Activated naive CD8-positive, alpha-beta T cell treated with anti-CD3 and anti-CD28 coated beads for 36 hours (primary cell): ENCODE results near the gene TNFRSF21. TPM values are rescaled to one million over a fixed set of nuclear protein-coding genes. Genes with fewer than 3 reads are reported as not detected.
"Not testable (repeated sequence)": the region's sequence is repeated elsewhere in the genome, so short reads cannot be mapped to it uniquely, and the experiment has no call there.

Experiments used
- DNase-seq: peaks from one replicate; pipeline ENCODE4 v3.0.0; 2021
- H3K27ac Mint-ChIP-seq: one replicate; pipeline ENCODE4 v1.8.0; 2022; ENCODE audit warnings: mild to moderate bottlenecking, moderate library complexity, mixed read lengths
- H3K27me3 Mint-ChIP-seq: one replicate; pipeline ENCODE4 v1.8.0; 2022; ENCODE audit warnings: mild to moderate bottlenecking, mixed read lengths
- H3K36me3 Mint-ChIP-seq: one replicate; pipeline ENCODE4 v1.8.0; 2021; ENCODE audit warnings: mild to moderate bottlenecking, mixed read lengths
- H3K4me1 Mint-ChIP-seq: one replicate; pipeline ENCODE4 v1.8.0; 2021; ENCODE audit warnings: mixed read lengths
- H3K4me3 Mint-ChIP-seq: one replicate; pipeline ENCODE4 v1.8.0; 2022; ENCODE audit warnings: mild to moderate bottlenecking, moderate library complexity, mixed read lengths
- H3K9me3 Mint-ChIP-seq: one replicate; pipeline ENCODE4 v1.8.0; 2022; ENCODE audit warnings: mixed read lengths
- total RNA-seq, 2 experiments: library from RNA; stranded (reverse); gene quantifications; one replicate each; pipeline ENCODE4 v1.2.3, GENCODE V29; 2021

TNFRSF21 gene
- total RNA-seq, 2 experiments from 2014 or later: 3.1 to 3.7 TPM

DNA sequence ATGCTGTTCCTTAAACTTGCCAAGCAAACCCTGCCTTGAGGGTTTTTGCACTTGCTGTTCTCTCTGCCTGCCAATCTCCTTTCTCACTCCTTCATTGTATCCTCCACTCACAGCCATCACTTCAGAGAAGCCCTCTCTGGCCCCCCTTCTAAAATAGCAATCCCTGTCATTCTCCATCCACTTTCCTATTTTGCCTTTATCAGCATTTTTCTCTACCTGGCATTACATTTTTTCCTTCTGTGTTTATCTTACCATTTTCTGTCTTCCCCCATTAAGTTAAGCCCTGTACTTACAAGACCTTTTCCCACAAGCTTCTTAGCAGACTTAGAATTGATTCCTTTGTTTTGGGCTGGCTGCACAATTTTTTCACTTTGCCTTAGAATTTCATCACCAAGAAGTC is 26.6 kb upstream of the TNFRSF21 start:
- Mint-ChIP-seq H3K27me3 (peaks cover 5% of the 10 kb centered on the region), H3K9me3 (peaks cover 6% of the 10 kb centered on the region), H3K4me1 (no peaks in the 10 kb centered on the region), H3K36me3 (peaks cover 2% of the 10 kb centered on the region), H3K4me3 (no peak overlapping the region), H3K27ac (no peak overlapping the region)
- DNase-seq: no peak

DNA sequence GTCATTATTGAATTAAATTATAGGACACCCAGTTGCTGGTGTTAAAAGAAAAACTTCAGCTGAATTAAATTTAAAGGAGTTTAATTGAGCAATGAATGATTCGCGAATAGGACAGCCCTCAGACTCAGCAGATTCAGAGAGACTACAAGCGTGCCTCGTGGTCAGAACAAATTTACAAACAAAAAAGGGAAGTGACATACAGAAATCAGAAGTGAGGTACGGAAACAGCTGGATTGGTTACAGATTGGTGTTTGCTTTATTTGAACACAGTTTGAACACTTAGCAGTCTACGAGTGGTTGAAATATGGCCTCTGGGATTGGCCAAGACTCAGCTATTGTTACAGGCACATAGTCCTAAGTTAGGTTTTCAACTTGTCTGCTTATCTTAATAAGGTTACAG is 25.8 kb upstream of the TNFRSF21 start:
- peaks cover 6% of the 10 kb centered on the region for H3K9me3 Mint-ChIP-seq
- H3K27me3 Mint-ChIP-seq: peaks cover 5% of the 10 kb centered on the region
- DNase-seq: no peak
- no peak overlapping the region for H3K27ac Mint-ChIP-seq
- peaks cover 4% of the 10 kb centered on the region for H3K36me3 Mint-ChIP-seq
- no peaks in the 10 kb centered on the region for H3K4me1 Mint-ChIP-seq
- H3K4me3 Mint-ChIP-seq: no peak overlapping the region

DNA sequence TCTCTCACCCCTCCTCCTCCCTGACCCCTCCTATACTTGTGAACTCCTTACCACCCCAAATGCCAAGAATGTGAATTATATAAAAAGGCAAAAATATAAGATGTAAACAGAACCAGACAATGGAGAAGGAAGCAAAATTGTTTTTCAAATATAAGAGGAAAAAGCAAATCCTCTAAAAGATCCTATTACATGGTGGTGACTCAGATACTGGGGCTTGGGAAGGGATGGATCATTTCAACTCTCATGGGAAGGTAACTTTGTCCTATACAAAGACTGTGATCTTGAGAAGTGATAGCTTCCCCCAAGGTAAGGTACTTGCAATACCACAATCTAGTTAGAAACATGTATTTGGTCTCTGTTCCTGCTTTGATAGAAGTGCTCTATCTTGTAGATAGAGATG is 24.6 kb upstream of the TNFRSF21 start:
- H3K4me3 Mint-ChIP-seq: no peak overlapping the region
- H3K4me1 Mint-ChIP-seq: no peaks in the 10 kb centered on the region
- no peak for DNase-seq
- no peak overlapping the region for H3K27ac Mint-ChIP-seq
- H3K9me3 Mint-ChIP-seq: peaks cover 6% of the 10 kb centered on the region
- peaks cover 4% of the 10 kb centered on the region for H3K36me3 Mint-ChIP-seq
- H3K27me3 Mint-ChIP-seq: peaks cover 5% of the 10 kb centered on the region

DNA sequence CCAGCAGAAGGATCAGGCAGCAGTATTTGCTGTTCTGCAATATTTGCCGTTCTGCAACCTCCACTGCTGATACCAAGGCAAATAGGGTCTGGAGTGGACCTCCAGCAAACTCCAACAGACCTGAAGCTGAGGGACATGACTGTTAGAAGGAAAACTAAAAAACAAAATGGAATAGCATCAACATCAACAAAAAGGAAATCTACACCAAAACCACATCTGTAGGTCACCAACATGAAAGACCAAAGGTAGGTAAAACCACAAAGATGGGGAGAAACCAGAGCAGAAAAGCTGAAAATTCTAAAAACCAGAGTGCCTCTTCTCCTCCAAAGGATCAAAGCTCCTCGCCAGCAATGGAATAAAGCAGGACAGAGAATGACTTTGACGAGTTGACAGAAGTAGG is 18.9 kb upstream of the TNFRSF21 start:
- not testable (repeated sequence) for H3K4me3 Mint-ChIP-seq, H3K36me3 Mint-ChIP-seq, H3K27me3 Mint-ChIP-seq, DNase-seq, H3K27ac Mint-ChIP-seq
- H3K9me3 Mint-ChIP-seq: peaks cover 10% of the 10 kb centered on the region
- H3K4me1 Mint-ChIP-seq: peaks cover 14% of the 10 kb centered on the region

DNA sequence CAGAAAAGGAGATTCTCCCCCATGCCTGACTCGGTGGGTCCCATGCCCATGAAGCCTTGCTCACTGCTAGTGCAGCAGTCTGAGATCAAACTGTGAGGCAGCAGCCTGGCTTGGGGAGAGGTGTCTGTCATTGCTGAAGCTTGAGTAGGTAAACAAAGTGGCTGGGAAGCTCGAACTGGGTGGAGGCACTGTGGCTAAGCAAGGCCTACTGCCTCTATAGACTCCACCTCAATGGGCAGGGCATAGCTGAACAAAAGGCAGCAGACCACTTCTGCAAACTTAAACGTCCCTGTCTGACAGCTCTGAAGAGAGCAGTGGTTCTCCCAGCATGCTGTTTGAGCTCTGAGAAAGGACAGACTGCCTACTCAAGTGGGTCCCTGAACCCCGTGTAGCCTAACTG is 18.4 kb upstream of the TNFRSF21 start:
- H3K27ac Mint-ChIP-seq, DNase-seq, H3K27me3 Mint-ChIP-seq, H3K36me3 Mint-ChIP-seq, H3K4me3 Mint-ChIP-seq, H3K9me3 Mint-ChIP-seq: not testable (repeated sequence)
- H3K4me1 Mint-ChIP-seq: peaks cover 14% of the 10 kb centered on the region

DNA sequence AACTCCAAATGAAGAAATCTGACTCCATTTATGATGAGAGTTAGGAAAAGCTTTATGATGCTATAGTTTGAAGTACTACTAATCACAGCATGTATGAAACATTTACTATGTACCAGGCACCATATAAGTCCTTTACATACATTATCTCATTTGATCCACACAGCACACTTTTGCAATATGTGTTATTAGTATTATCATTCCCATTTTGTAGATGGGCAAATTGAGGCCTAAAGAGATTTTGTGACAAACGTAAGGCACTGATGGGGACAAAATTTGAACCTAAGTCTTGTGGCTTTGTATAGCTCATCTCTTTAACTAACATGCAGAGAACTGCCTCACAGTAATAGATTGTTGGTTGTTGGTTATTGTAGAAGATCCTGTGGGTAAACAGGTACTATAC is 14.2 kb upstream of the TNFRSF21 start:
- Mint-ChIP-seq H3K4me3 (no peak overlapping the region), H3K27me3 (peaks cover 15% of the 10 kb centered on the region), H3K9me3 (peaks cover under 1% of the 10 kb centered on the region), H3K27ac (no peak overlapping the region), H3K36me3 (peaks cover under 1% of the 10 kb centered on the region), H3K4me1 (peaks cover 11% of the 10 kb centered on the region)
- DNase-seq: no peak

DNA sequence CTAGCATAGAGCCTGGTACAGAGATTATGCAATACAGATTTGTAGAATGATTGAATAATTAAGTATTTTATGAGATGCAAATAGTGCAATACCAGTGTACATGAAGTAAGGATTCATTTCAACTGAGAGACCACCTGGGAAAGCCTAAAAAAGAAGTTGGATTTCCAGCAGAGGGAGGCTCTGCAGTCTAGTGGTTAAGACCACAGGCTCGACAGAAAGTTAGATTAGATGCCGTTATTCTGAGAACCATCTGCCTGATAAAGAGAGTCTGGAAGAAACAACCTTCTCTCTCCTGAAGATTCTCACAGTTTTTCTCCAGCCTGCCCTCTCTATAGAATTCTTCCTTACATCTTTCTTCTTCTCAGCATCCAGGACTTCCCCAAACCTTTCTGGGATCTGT is 13.6 kb upstream of the TNFRSF21 start:
- Mint-ChIP-seq H3K27ac (no peak overlapping the region), H3K4me1 (peaks cover 6% of the 10 kb centered on the region), H3K4me3 (no peak overlapping the region), H3K36me3 (no peaks in the 10 kb centered on the region), H3K9me3 (no peaks in the 10 kb centered on the region), H3K27me3 (peaks cover 15% of the 10 kb centered on the region)
- DNase-seq: no peak

DNA sequence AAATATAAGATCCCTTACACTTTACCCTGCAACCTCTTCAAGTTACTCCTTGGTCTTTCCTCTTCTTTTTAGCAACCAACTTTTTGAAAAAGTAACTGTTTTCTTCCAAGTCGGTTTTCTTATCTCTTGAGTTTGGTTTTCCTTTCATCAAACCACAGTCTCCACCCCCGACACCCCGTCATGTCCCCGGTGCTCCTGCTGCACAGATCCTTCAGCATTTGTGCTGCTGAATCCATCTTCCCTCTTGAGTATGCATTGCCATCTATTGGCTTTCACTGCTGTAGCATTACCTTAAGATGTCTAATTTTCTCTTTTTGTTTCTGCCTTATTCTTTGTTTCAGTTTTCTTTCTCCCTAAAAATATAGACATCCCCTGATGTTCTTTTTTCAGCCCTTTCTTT is 11.9 kb upstream of the TNFRSF21 start:
- H3K27me3 Mint-ChIP-seq: peaks cover 22% of the 10 kb centered on the region
- H3K36me3 Mint-ChIP-seq: no peaks in the 10 kb centered on the region
- DNase-seq: no peak
- H3K9me3 Mint-ChIP-seq: no peaks in the 10 kb centered on the region
- peaks cover 1% of the 10 kb centered on the region for H3K4me1 Mint-ChIP-seq
- no peak overlapping the region for H3K4me3 Mint-ChIP-seq
- no peak overlapping the region for H3K27ac Mint-ChIP-seq

DNA sequence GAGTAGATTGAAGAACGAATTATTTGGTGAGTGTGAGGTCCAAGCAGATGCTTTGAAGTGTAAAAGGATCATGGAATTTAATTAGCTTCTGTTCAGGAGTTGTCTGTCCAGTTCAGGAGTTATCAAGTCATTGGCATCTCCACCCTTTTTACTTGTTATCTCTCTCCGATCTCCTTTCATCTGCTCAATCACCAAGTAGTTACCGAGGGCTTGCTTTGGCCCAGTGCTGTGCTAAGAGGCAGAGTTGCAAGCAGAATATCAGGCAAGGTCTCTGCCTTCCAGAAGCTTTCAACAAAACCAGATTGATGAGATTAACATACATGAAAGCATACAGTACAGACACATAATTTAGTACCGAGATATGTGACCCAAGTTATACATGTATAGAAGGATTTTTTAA is 10.2 kb upstream of the TNFRSF21 start:
- no peaks in the 10 kb centered on the region for H3K9me3 Mint-ChIP-seq
- no peak for DNase-seq
- H3K4me3 Mint-ChIP-seq: no peak overlapping the region
- peaks cover 32% of the 10 kb centered on the region for H3K27me3 Mint-ChIP-seq
- H3K27ac Mint-ChIP-seq: no peak overlapping the region
- no peaks in the 10 kb centered on the region for H3K36me3 Mint-ChIP-seq
- H3K4me1 Mint-ChIP-seq: peaks cover 1% of the 10 kb centered on the region

DNA sequence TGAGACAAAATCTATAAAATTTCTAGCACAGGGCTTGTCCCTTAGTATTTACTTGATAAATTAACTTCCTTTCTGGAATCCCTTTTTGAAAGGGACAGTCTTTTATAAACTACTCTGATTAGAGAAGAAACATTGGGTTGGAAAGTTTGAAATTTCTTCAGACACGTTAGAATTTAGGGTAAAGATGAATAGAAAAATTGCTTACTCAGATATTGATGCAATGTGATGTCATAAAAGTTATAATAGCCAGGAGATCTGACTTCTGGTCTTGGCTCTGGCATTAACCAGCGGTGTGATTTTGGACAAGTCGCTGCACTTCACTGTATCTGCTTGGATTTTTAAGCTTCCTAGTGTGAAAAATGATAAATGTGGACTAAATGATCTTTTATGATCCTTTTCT is 9.7 kb upstream of the TNFRSF21 start:
- peaks cover 33% of the 10 kb centered on the region for H3K27me3 Mint-ChIP-seq
- H3K9me3 Mint-ChIP-seq: no peaks in the 10 kb centered on the region

DNA sequence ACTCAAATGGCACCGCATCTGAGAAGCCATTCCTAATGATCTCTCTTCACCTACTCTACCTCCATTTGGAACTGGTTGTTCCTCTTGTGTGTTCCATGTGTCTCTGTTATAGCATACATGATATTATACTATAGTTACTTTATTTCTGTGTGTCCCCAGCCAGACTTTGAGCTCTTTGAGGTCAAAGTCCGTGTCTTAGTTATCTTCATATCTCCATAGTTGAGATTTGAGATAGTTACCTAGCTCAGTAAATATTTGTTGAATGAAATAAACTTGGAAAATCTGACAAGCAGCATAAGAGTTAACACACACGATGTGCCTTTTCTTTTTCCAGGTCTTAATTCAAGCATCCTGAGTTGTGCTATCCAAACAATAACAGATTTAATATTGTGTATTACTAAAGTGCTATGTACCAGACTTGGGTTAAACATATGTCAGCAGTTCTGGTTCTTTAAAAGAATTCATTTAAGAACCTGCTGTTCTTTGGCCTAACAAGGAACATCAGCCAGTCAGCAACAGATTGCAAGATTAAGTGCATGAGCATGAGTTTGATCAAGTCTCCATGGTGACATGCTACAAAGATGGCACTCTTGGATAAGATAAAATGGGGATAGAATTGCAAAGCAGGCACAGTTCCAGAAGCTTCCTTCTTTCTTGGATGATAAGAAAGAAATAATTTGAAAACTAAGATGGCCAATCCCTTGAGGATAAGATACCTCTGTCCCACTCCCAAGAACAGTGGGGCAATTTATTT is 8.7 kb upstream of the TNFRSF21 start:
- Mint-ChIP-seq H3K4me1 (peaks cover 1% of the 10 kb centered on the region), H3K4me3 (no peak overlapping the region), H3K27ac (no peak overlapping the region), H3K27me3 (peaks cover 33% of the 10 kb centered on the region), H3K36me3 (no peaks in the 10 kb centered on the region), H3K9me3 (no peaks in the 10 kb centered on the region)
- no peak for DNase-seq

More for the DNA sequence above, 9.7 kb upstream of the TNFRSF21 start:
- no peak for DNase-seq
- Mint-ChIP-seq H3K4me3 (no peak overlapping the region), H3K27ac (no peak overlapping the region), H3K4me1 (peaks cover 1% of the 10 kb centered on the region), H3K36me3 (no peaks in the 10 kb centered on the region)

DNA sequence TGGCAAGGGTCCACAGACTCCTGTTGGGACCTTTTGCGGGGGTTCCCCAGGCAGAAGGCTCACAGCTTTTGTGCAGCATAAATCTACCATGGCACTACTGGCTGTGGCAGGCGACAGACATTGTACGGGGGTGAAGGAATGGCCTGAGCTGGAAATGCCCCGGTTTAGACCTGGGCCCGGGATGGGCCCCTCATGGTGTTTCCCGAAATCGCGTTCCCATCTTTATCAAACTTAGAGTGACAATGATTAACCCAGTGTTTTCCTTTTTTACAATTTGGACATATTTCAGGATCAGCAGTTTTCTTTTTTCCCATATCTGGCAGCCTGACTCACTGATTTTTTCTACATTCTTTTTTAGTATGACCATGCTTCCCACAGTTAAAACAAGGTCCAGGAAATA is 5.5 kb upstream of the TNFRSF21 start:
- H3K27ac Mint-ChIP-seq, H3K4me1 Mint-ChIP-seq, H3K9me3 Mint-ChIP-seq, H3K36me3 Mint-ChIP-seq, DNase-seq, H3K4me3 Mint-ChIP-seq: not testable (repeated sequence)
- peaks cover 39% of the 10 kb centered on the region for H3K27me3 Mint-ChIP-seq

DNA sequence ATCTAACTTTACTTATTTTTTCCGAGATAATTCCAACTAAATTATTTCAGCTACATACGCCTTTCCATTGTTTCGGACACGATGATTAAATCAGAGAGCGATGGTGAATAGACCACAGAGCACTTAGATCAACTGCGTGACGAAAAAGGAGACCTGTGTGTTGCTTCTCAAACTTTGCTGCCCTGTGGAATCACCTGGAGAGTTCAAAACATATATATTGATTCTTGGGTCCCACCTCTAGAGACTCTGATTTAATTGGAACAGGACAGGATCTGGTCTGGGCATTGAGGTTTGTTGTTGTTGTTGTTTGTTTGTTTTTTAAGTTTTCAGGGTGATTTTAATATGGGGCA is 401 bp upstream of the TNFRSF21 start:
- no peak overlapping the region for H3K27ac Mint-ChIP-seq
- H3K27me3 Mint-ChIP-seq: peaks cover 56% of the 10 kb centered on the region
- no peak for DNase-seq
- peak overlapping the region; percentile 75 for H3K4me3 Mint-ChIP-seq
- peaks cover 13% of the 10 kb centered on the region for H3K4me1 Mint-ChIP-seq
- no peaks in the 10 kb centered on the region for H3K9me3 Mint-ChIP-seq
- no peaks in the 10 kb centered on the region for H3K36me3 Mint-ChIP-seq

DNA sequence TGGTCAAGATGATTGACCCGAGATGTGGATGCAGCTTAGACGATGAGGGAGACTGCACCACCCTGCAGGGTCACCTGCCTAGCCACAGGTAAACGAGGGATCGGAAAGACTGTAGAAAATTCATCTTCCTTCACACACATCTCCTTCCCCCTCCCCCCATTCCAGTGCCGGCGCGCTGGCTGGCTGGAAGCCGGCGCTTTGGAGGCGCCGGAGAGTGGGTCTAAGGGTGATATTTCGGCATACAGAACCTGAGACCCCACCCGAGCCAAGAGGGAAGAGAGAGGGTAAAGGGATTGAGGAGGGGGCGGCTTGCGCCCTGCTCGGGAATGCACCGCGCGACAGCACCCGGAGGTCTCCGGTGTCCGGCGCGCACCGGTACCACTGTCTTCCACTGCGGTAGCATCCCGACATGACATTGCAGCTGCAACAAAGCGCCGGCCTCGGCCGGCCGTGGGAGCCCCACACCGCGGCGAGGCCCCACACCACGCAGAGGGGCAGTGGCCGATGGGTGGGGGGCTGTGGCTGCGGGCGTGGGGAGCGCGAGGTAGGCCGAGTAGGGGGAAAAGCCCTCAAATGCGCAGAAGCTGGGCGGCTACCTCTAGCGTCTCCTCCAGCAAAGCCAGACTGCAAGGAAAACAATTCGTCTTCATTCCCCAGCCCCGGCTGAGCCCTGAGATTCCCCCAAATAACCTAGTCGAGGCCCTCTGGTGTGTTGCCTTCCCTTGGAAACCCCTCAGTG is 984 bp downstream of the TNFRSF21 start:
- no peaks in the 10 kb centered on the region for H3K36me3 Mint-ChIP-seq
- H3K4me1 Mint-ChIP-seq: peaks cover 13% of the 10 kb centered on the region
- DNase-seq: peak; percentile 11
- no peaks in the 10 kb centered on the region for H3K9me3 Mint-ChIP-seq
- H3K27me3 Mint-ChIP-seq: peaks cover 66% of the 10 kb centered on the region
- H3K27ac Mint-ChIP-seq: no peak overlapping the region
- H3K4me3 Mint-ChIP-seq: peak overlapping the region; percentile 75

DNA sequence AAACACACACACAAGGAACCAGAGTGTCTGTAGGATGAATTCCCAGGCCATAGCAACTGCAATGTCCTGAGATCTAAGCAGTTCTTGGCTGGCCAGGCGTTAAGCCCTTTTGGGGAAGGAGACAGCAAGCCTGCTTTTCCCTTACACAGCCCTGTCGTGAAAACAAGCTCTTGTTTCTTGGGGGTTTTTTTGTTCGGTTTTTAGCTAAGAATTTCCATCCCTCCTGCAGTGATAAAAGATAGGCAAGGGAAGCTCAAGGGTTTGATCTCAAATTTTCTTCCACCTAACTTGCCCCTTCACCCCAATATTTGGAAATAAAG is 1.5 kb downstream of the TNFRSF21 start:
- Mint-ChIP-seq H3K27me3 (peaks cover 71% of the 10 kb centered on the region), H3K36me3 (no peaks in the 10 kb centered on the region), H3K9me3 (no peaks in the 10 kb centered on the region), H3K27ac (no peak overlapping the region), H3K4me1 (peaks cover 14% of the 10 kb centered on the region), H3K4me3 (peak overlapping the region; percentile 75)
- no peak for DNase-seq
